Activated T-cell treated with anti-CD3 and anti-CD28 coated beads for 1 hour (primary cell): ENCODE results near the gene MAP1B.

Experiments used
- DNase-seq: peaks from one replicate; pipeline ENCODE4 v3.0.0-alpha.2; 2020; ENCODE audit warnings: low read depth

The MAP1B gene

DNA sequence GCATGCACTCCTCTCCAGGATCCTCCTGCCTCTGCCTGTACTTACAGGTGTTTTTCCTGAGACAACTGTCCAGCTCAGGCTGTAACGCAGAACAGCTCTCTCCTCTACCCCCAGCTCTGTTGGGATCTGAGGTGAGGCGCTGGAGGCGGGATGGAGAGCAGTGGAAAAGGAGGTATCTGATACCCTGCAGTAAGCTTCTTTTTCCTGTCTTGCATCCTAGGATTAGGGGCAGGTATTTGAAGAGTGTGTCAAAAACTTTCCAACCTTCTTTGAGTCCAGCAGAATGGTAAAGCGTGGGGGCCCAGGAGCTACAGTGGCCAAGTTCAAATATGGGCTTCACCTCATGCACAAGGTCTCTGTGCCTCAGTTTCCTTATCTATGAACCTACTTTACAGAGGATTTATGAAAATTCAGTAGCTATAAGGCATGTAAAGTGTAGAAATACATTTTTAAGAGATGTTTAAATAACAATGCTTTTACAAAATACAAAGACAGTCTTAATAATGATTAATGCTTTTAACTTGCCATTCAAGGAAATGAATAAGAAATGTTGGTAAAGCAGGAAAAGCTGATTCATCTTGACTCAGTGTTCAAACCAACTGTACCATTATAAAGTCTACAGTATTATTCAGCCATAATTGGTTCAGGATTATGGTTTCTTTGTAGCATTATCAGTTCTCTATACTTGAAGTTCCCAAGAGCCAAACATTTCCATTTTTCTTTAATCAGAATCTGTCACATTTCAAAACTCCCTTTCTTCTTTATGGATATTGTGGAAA is 26.1 kb downstream of the MAP1B start:
- no peak for DNase-seq

DNA sequence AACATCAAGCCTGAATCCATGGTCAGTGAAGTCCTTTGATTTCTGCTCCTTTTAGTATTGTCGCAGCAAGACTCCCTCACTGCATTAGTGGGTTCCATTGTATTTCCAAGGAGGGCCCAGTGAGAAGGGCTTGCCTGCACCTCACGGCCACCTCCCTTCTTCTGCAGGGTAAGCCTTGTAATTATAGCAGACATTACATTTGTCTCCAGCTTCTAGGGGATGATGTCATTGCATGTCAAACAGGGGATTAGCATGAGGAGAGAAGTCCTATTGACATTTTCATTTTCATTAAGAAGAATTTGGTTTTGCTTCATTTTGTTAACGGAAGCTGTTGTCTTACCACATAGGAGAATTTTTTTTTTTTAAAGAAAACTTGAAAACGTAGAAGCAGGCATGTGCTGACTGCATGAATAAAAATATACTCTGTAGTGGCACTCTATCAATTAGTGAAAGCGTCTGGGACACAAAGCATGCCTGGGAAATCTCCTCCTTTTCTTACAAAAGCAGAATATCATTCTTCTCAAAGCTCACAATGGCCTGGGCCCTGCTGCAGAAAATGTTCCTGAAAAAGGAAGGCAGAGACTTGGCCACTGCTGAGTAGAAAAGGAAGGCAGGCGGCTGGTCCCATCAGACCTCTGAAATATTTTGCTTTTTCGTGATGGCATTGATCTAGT is 27.1 kb downstream of the MAP1B start:
- no peak for DNase-seq

DNA sequence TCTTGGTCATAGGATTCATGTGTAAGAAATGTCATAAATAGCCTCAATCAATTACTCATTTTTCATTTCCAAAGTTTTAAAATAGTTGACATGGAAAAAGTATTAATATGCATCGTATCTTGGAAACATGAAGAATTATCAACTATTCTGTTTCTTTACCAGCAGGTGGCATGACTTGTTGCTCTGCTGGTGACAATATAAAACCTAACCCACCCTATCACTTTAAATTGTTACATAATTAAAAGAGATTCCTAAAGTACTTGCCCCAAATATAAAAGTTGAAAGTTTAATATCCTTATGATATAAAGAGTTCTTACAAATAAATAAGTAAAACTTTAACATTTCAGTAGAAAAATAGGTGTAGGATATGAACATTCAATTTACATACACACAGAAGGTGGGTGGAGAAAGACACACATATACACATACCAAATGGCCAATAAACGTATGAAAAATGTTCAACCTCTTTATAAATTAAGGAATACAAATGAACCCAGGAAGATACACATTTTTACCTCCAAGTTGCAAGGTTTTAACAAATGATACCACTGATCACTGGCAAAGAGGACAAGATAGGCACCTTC is 30.6 kb downstream of the MAP1B start:
- no peak for DNase-seq

- no peak for DNase-seq
Observed at GRCh38 chr5:72138943-72139521, 31.8 kb downstream of the MAP1B start.

DNA sequence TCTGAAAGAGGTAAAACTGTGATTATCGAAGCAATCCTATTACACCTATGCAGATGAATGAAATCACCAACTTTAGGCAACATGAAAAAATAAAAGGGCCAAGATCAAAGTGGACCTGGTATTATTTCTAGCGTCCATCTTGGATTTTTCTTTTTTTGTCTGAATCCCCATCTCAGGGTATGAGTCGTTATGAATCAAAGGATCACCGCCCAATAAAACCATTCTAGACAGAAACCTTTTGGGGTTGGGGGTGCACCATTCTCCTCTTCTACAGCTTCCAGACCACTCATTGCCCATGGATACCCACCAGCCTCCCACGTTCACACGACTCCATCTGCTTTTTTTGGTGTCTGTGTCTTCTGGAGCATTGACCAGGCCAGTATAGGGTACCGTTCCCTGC is 33.4 kb downstream of the MAP1B start:
- DNase-seq, result no peak

- DNase-seq, result no peak
Observed at GRCh38 chr5:72141440-72142355, 34.4 kb downstream of the MAP1B start.

DNA sequence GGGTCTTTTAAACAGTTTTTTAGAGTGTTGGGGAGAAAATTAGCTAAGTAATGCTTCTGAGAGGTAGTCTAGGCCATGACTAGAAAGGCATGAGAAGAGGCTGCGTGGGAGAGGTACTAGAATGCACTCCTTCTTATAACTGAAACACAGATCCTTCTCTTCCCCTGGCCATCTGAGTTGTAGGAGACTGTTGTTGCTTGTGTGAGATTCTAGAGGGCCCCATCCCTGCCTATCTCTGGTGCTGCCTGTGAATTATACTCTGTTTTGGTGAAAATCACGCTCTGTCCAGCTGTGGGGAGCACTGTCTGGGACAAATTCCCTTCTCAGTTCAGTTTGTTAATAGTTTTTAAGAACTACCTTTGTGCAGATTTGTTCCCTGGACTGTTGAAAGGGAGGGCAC is 37.5 kb downstream of the MAP1B start:
- no peak for DNase-seq

DNA sequence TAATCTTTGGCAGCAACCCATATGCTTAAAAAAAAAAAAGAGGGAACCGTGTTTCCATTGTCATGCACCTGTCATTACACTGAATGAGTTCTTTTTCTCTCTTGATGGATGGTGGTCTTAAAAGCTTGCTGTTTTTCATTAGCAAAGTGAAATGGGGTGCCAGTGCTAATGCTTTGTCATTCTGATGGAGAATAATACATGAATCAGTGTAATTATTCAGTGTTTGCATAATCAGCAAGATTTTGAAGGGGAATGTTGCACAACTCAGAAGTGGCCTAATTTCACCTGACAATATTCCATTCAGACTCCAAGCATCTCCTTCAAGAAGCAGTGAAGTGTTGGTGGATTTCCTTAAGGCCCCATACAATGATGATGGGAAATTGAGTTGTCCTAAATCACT is 38.1 kb downstream of the MAP1B start:
- no peak for DNase-seq

- DNase-seq, result no peak
Observed at GRCh38 chr5:72146056-72146455, 38.8 kb downstream of the MAP1B start.

DNA sequence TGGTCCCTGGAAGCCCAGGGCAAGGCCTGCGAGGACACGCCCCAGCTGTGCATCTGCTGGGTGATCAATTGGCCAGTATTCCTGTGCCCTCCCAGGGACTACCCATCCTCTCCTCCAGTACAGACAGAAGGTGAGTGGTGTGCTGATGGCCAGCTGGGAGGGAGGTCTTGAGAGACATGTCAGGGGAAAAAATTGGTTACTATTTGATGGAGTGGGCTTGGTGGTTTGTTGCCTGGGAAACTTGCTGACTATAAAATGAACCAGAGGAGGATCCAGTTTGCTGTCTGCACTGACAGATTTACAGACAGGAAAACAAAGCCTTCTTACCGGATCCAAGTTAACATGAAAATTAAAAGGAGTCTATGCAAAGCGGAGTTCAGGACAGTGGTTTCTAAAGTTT is 40.3 kb downstream of the MAP1B start:
- DNase-seq, result no peak

GRCh38 chr5:72149742-72150141 is 42.5 kb downstream of the MAP1B start:
- no peak for DNase-seq

- DNase-seq, result no peak
Observed at GRCh38 chr5:72151169-72151568, 43.9 kb downstream of the MAP1B start.

GRCh38 chr5:72151646-72152045 is 44.4 kb downstream of the MAP1B start:
- DNase-seq, result no peak

GRCh38 chr5:72152545-72152944 is 45.3 kb downstream of the MAP1B start:
- DNase-seq, result no peak

DNA sequence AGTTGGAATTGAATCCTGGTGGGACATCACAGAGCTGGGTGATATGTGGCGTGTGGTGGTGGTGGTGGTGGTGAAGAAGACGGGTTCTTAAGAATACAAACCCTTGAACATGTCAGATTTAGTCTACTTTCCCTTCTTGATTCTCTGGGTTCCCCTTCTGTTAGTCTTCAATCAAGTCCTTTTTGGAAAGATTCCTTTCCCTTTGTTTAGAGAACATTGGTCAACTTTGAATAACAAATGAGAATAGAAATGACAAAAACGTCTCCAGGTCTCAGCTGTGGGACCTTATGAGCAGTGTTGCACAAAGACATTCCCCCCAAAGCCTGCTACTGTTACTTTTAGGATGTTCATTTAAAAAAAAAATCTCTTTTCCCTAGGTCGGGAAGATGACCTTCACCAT is 46.3 kb downstream of the MAP1B start:
- DNase-seq, result no peak

DNA sequence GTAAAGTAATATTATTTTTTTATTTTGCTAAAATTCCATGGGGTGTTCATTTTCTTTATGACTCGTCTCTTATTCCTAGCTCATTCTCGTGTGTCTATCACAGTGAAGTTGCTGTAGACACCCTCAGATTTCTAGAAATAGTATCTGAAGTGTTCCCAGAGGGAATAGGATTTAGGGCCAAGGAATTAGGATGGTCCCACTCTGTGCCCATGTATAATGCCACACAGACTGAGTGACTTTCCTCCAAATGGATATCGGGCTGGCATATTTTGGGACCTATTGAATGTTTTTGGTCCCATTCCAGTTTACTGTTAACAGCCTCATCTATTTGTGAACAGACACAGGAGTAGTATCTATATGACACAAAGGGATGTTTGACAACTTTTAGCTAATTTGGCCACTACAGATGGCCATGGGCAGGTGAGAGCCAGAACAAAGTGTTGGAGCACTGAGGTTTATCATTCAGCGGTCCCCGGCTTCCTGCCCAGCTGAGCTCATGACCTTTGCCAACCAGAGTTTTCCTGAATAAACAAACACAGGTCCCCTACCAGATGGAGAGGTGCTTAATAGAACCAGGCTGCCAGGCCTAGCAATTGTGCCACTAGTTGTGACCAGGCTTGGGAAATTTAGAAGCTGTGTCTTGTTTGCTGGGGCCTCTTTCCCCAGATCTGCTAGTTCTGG is 46.9 kb downstream of the MAP1B start:
- no peak for DNase-seq

GRCh38 chr5:72156946-72157624 is 49.8 kb downstream of the MAP1B start:
- DNase-seq, result no peak

GRCh38 chr5:72157625-72157962 is 50.3 kb downstream of the MAP1B start:
- DNase-seq, result no peak

- DNase-seq, result no peak
Observed at GRCh38 chr5:72159501-72159911, 52.2 kb downstream of the MAP1B start.

DNA sequence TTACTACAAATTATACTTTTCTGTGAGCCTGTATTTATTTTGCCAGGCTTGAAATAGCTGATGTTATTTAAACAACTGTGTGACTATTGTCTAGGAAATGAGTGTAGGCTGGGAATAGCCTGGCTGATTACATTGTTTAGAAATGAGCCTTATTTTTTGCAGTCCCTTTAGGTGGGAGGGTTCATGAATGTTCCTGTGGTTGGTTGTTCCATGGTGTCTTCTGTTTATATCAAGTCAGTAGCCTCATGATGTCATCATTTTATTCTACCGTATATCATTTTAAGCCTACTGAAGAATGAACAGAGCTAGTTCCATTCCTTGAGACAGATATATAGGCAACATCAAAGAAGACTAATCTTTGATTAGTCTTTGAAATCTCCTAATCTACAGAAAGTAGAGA is 53.1 kb downstream of the MAP1B start:
- DNase-seq, result no peak

DNA sequence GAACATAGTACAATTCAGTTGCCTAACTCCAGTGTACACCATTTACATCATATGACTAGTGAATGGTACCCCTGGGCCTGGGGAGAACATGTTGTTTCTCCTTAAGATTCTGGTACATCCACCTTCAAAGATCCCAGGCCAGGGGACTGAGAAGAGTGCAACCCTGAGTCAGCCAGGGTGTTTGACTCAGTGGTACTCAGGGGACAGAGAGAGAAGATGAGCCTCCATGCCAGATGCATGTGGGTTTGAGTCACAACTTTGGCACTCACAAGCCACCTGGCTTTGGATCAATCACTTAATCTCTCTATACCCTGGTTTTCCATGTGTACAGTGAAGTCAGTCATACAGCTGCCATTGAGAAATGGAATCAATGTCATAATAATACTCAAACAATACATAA is 53.7 kb downstream of the MAP1B start:
- no peak for DNase-seq
